ENCODE data around the gene SNCB. TPM values are rescaled to one million over a fixed set of nuclear protein-coding genes. Genes with fewer than 3 reads are reported as not detected.

The SNCB gene
- total and polyA plus RNA-seq, 2 of the 4 experiments (the other 2 are of a cell fraction): 0.41 TPM; not detected in 1

GRCh38 chr5:176670449-176670848, 40.1 kb upstream of the SNCB start:
- Histone ChIP-seq H3K9me1 (ENCODE audit: insufficient read depth, low read length) (no peaks in the 10 kb centered on the region), H3K9ac (ENCODE audit: low read depth, low read length) (no peak overlapping the region), H2AK9ac (replicated peaks; ENCODE audit: low read depth, low read length, poor library complexity) (no peak overlapping the region), H4K5ac (ENCODE audit: low read depth, low read length) (no peak overlapping the region), H2BK20ac (ENCODE audit: low read depth, low read length) (no peak overlapping the region), H3K36me3 (ENCODE audit: control insufficient read depth, insufficient read depth, low read length) (no peaks in the 10 kb centered on the region), H3K27ac (ENCODE audit: insufficient read depth, low read length) (no peak overlapping the region), H3K4me3 (ENCODE audit: insufficient read depth, low read depth, low read length) (no peak overlapping the region), H2BK5ac (ENCODE audit: low read depth, low read length, poor library complexity, severe bottlenecking) (no peak overlapping the region), H3K14ac (replicated peaks; ENCODE audit: low read depth, low read length) (no peak overlapping the region), H3K9me3 (ENCODE audit: control insufficient read depth, insufficient read depth, low read length) (0 out of 2 replicates have a peak, but pooled peaks cover 2% of the 10 kb centered on the region), H4K8ac (ENCODE audit: low read depth in 2 of 2, low read length in 2 of 2) (no peak overlapping the region), H2BK120ac (ENCODE audit: low read depth, low read length) (no peak overlapping the region), H3K18ac (ENCODE audit: low read depth, low read length) (no peak overlapping the region), H4K20me1 (ENCODE audit: insufficient read depth, low read length) (no peaks in the 10 kb centered on the region; the same call in 1 of the 2 replicates), H2AK5ac (ENCODE audit: low read depth, low read length) (no peak overlapping the region), H2BK15ac (ENCODE audit: low read depth, low read length) (no peak overlapping the region), H3K4ac (ENCODE audit: low read depth, low read length) (no peak overlapping the region), H3K4me1 (ENCODE audit: control insufficient read depth, insufficient read depth, low read length) (no peaks in the 10 kb centered on the region), H4K91ac (ENCODE audit: insufficient read depth, low read depth, low read length) (no peak overlapping the region), H3K56ac (ENCODE audit: extremely low read depth, insufficient read depth, low read length) (no peak overlapping the region), H3K27me3 (ENCODE audit: control insufficient read depth, insufficient read depth, low read length) (peaks cover 50% of the 10 kb centered on the region), H3K79me1 (ENCODE audit: low read depth in 1 of 2, low read length in 2 of 2) (no peaks in the 10 kb centered on the region), H3K4me2 (ENCODE audit: low read depth, low read length) (no peak overlapping the region), H2AFZ (replicated peaks; ENCODE audit: low read length, poor library complexity) (no peak overlapping the region), H3K23ac (ENCODE audit: low read depth, low read length) (no peak overlapping the region)
- POLR2A ChIA-PET (ENCODE audit: unreplicated experiment): no interaction called here
- dilution Hi-C loops (cut with HindIII; ENCODE audit: low sequenced_read_pairs, unreplicated experiment) (no loop called here), in situ Hi-C loops (cut with MboI; ENCODE audit: low sequenced_read_pairs) (no loop called here), intact Hi-C loops (cut with micrococcal nuclease) (no loop called here)
- TF ChIP-seq FOS (IDR thresholded peaks at IDR 0.05; ENCODE audit: low read depth, low read length) (no peak), RCOR1 (IDR thresholded peaks at IDR 0.05; ENCODE audit: insufficient replicate concordance, low read length) (no peak), RFX5 (IDR thresholded peaks at IDR 0.05; ENCODE audit: low read depth, low read length) (no peak), ELK1 (IDR thresholded peaks at IDR 0.05; ENCODE audit: borderline replicate concordance, low read depth, low read length) (no peak), MAZ (IDR thresholded peaks at IDR 0.05; ENCODE audit: borderline replicate concordance, low read depth, low read length) (no peak), BHLHE40 (IDR thresholded peaks at IDR 0.05; ENCODE audit: low read depth, low read length) (no peak), MXI1 (IDR thresholded peaks at IDR 0.05; ENCODE audit: borderline replicate concordance, low read depth, low read length) (no peak), CTCF (conservative IDR thresholded peaks at IDR 0.05; ENCODE audit: low read depth, low read length) (no peak), NFE2L2 (IDR thresholded peaks at IDR 0.05; ENCODE audit: low read depth, low read length) (no peak), POLR2A (IDR thresholded peaks at IDR 0.05; ENCODE audit: low read depth, low read length) (no peak), SMC3 (IDR thresholded peaks at IDR 0.05; ENCODE audit: low read depth, low read length) (no peak), USF2 (IDR thresholded peaks at IDR 0.05; ENCODE audit: low read depth, low read length) (no peak), CHD1 (IDR thresholded peaks at IDR 0.05; ENCODE audit: low read depth, low read length) (no peak), RAD21 (IDR thresholded peaks at IDR 0.05; ENCODE audit: low read length) (no peak), MAFK (IDR thresholded peaks at IDR 0.05; ENCODE audit: low read depth, low read length) (no peak), CEBPB (IDR thresholded peaks at IDR 0.05; ENCODE audit: low read depth, low read length) (no peak)
- WGBS, 2 experiments (ENCODE audit: extremely low coverage in 2 of 2, insufficient read length in 1 of 2): 42% methylated on average over 4 of the region's 8 CpGs; no CpG with 5 or more reads in 1 of the 2 experiments
- ATAC-seq (ENCODE audit: low read depth): no peak
- no TSS peak for BruUV-seq (replicated peaks)
- CTCF ChIA-PET: interaction anchor here (2.1 kb wide), 1 partner anchor 10 kb away, joined by 13 read pairs; no protein-coding TSS in a partner anchor
- no peak for DNase-seq

Measured in IMR-90 (cell line).